GM19467 (cell line): ENCODE measurements around the gene ATRN.
A peak's percentile ranks its signal among the peaks of the same experiment; 100 is the strongest.

ENCODE experiments used
- ATAC-seq: cut with Tn5 transposase; IDR thresholded peaks from one replicate; pipeline ENCODE4 v1.9.1; 2021; ENCODE audit warnings: mild to moderate bottlenecking, moderate library complexity; ENCODE audit not compliant: unreplicated experiment

ATRN gene

DNA sequence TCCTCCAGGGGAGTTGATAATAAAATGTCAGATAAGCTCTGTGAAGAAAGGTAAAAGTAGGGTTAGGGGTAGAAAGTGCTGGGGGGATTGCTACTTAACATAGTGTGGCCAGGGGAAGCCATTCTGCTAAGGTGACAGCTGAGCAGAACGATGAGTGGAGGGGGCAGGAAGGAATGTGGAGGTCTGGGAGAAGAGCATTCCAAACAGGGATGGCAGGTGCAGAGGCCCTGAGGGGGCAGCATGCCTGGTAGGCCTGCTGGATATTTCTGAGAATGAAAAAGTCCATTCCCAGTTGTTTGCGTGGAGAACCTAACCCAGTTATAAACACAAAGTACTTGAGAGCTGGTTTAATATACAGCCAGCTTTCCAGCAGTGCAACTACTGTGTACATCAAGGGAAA is 183.1 kb downstream of the ATRN start:
- ATAC-seq, result no peak

GRCh38 chr20:3654326-3655130 is 183.7 kb downstream of the ATRN start:
- ATAC-seq, result no peak

DNA sequence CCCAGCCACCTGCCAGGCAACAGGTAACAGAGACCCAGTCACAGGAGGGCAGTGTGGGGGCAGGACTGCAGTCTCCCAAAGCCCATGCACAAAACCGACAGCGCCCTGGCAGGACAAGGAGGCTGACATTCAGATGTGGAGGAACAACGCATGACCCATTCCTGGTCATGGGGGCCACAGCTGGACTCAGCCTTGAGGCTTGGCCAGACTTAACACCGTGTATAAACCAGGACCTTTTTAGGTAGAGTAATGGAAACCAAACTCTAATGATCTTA is 184.2 kb downstream of the ATRN start:
- no peak for ATAC-seq

DNA sequence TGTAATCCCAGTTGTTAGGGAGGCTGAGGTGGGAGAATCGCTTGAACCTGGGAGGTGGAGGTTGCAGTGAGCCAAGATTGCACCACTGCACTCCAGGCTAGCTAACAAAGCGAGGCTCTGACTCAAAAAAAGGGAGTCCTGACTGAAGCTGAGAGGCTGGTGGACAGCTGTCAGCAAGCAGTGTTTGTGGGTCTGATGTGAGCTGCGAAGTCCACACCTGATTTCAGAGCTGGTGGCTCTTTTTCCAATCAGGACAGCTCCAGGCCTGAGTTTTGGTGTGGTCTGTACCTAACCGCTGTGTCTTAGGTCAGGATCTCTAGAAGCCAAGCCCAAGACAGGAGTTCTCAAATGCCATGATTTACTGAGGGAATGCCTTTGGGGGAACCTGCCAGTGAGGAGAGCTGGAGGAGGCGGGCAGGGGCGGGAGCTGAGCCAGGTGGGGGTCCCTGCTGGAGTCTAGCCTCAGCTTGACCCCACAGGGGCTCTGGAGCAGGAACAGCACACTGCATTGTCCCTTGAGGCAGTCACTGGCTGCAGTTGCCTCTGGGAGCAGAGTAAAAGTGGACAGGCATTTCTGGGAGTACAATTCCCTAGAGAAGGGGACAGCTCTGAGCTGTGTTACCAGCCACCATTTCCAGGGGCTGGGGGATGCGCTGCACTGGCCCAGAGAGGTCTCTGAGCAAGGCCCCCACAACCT is 187.3 kb downstream of the ATRN start:
- ATAC-seq, result no peak

DNA sequence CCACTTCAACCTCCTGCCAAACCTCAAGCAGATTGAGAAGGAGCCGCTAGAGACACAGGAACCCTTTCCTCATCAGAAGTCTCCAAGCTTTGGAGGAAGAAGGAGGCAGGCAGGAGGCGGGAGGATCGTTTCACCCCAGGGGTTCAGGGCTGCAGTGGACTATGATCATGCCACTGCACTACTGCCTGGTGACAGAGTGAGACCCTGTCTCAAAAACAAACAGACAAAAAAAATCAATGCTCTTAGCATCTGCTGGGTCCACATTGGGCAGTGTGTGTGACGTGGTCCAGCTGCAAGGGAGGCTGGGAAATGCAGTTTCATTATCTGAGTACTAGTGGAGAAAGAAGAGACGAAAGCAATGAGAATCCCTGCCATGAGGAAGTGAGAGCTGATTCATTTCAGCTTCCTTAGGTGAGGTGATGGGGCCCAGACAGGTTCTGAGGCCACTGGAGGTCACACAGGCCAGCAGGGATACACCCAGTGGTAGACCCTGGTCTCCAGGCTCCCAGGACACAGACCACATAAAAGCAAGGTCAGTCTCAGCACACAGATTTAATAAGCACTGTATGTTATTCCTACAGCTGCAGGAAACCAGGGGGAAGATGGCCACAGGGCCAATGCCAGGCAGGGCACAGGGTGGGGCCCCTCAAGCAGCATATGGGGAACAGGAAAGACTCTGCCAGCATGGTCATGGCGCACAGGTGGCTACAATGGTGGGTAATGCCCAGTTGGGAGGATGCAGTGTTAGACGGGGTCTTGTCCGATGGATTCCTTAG is 188.1 kb downstream of the ATRN start:
- ATAC-seq, result peak; percentile 79

GRCh38 chr20:3659492-3660261 is 188.9 kb downstream of the ATRN start:
- ATAC-seq, result no peak

- no peak for ATAC-seq
These were observed 189.6 kb downstream of the ATRN start for GRCh38 chr20:3660262-3661059.

- no peak for ATAC-seq
These were observed 190.4 kb downstream of the ATRN start for GRCh38 chr20:3661060-3661813.

DNA sequence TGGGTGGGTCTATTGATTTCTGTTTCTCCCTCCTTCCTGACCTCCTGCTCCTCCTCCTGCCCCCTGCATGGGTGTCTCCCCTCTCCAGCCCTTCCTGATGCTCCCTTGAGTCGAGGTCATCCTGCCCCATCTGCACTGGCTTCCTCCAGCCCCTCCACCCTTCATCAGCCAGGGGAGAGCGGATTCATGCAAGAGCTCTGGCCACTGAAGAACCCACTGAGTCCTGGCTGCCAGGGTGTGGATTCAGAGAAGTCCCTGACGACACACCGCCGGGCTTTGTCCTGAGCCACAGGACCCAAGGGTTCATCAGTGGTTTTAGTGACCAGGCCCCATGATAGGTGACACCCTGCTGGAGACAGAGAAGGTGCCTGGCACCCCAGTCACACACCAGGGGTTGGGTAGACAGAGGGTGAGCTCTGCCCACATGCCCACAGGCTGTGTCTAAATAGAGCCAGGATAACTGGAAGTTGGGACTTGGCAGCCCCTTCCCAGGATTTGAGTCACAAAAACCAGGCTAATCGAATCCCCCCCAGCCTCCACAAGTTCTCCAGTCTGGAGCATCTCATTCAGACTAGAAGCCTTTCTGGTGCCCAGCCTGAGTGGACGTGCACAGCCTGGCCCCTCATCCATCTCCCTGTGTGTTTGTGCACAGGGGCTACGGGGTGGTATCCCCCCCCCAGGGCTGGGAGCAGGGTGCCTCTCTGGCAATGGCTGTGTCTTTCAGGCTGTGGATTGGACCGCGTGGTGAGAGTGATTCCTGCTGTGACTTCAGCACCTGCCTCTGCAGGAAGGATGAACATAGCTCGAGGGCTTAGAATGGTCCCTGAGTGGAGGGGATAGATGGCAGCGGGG is 191.2 kb downstream of the ATRN start:
- ATAC-seq, result no peak

GRCh38 chr20:3663031-3663701 is 192.3 kb downstream of the ATRN start, which contains the start of gene GFRA4:
Gene GFRA4 (minus strand): TSS chr20:3663399. CDS start chr20:3663399, 0 bp downstream.
- no peak for ATAC-seq

DNA sequence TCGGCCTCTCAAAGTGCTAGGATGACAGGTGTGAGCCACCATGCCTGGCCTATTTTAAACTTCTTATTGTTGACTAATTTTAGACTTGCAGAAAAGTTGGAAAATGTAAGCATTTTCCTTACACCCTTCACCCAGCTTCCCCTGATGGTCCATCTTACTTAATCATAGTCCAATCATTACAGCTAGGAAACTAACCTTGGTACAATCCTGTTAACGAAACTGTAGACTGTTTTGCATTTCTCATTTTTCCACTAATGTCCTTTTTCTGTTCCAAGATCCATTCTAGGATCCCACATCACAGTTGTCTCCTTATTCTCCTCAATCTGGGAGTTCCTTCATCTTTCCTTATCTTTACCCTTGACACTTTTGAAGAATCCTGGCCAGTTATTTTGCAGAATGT is 193.0 kb downstream of the ATRN start:
- ATAC-seq, result no peak

DNA sequence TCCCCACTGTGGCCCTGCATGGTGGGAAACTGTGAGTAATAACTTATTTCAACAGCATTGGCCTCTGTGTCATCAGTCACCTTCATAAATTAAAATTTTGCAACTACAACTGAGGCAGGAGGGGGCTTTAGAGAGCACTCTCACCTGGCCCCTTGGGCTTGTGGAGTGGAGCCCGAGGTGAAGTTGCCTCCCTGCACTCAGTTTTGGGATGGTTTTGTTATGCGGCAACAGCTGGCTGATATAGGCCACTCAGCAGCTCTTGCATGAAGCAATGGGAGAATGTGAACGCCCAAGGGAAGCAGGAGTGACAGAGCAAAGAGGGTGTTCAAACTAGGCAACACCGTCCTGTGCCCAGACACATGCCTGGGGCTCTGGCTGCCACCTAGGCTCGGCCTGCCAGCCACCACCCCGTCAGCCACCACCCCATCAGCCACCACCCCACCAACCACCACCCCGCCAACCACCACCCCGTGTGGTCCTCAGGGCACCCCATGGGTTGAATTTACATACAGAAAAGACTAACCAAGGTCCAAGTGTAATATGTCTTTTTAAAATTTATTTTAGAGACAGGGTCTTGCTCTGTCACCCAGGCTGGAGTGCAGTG is 196.7 kb downstream of the ATRN start:
- no peak for ATAC-seq

- no peak for ATAC-seq
These were observed 199.0 kb downstream of the ATRN start for GRCh38 chr20:3669710-3670367.

DNA sequence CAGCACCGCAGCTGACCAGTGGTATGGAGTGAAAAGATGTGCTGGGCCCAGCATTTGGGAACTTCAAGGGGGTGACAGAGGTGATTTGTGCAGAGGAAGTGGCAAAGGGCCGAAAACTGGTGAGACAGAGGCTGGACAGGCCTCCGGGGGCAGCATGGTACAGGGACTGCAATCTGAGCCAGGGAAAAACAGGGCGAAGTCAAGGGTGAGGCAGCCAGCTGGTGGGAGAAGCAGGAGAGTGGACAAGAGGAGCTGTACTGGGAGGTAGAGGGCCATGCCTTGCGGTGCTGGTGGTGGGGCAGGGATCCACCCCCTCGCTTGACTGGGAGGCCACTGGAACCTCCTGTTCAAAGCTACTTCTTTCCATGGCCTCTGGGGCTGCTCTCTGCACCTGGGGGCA is 199.7 kb downstream of the ATRN start:
- ATAC-seq, result no peak

- ATAC-seq, result no peak
These were observed 200.1 kb downstream of the ATRN start for GRCh38 chr20:3670945-3671344.

DNA sequence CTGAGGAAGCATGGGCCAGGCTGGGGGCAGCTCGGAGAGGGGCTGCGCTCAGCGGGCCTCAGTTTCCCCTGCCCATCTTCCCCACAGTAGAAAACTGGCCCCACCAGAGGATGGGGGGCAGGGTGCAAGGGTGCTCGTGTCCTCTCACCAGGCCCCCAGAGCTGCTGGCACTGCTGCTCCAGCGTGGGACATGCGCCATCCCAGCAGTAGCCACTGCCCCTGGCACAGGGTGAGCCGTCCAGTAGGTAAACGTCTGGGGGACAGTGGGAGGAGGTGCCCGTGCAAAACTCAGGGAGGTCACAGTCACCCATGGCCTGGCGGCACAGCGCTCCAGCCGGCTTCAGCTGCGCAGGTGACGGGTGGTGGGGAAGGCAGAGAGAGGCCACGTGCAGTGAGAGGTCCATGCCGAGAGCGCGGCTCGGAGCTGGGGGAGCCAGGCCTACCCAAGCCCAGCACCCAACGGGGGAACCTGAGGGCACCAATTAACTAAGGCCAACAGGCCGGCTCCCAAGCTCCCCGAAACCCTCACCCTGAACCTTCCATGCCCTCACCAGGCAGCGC is 201.2 kb downstream of the ATRN start:
- ATAC-seq, result no peak
